ENCODE results near the gene ANO9. TPM values are rescaled to one million over a fixed set of nuclear protein-coding genes. Genes with fewer than 3 reads are reported as not detected.
"Not testable (repeated sequence)": the region's sequence is repeated elsewhere in the genome, so short reads cannot be mapped to it uniquely, and the experiment has no call there.

The ANO9 gene
- total RNA-seq, 8 experiments from 2014 or later = 0.11 to 4.3 (median 0.60) TPM; not detected in 1

- Histone ChIP-seq H3K4me1 (replicated peaks in 1 of 2) (peaks cover 4 to 11% of the 10 kb centered on the region in 2 donors), H3K4me3 (no peak overlapping the region), H3K27ac (no peak overlapping the region)
- in situ Hi-C loops (cut with MboI; ENCODE audit: low pct_unique_long_range_greater_than_20kb in 2 of 9, low sequenced_read_pairs in 9 of 9, unreplicated experiment in 9 of 9) = no loop called here
- peak in 6 of 8 experiments; percentile 7 to 43 (median 32) for ATAC-seq (replicated peaks in 6 of 8)
- 40 to 80% (median 70%) methylated on average over 1 to 5 of the region's 16 CpGs; no CpG with 5 or more reads in 6 of the 10 experiments for WGBS, 10 experiments
These were observed 35.4 kb upstream of the ANO9 start for GRCh38 chr11:477052-477715.

GRCh38 chr11:476416-476815, 34.6 kb upstream of the ANO9 start:
- WGBS, 10 experiments = 91 to 100% (median 97%) methylated on average over 1 to 13 of the region's 15 CpGs; no CpG with 5 or more reads in 5 of the 10 experiments
- H3K4me3 ChIP-seq = no peak overlapping the region
- H3K4me1 ChIP-seq (replicated peaks in 1 of 2) = peaks cover 4 to 11% of the 10 kb centered on the region in 2 donors
- ATAC-seq (replicated peaks in 6 of 8) = no peak
- in situ Hi-C loops (cut with MboI; ENCODE audit: low pct_unique_long_range_greater_than_20kb in 2 of 9, low sequenced_read_pairs in 9 of 9, unreplicated experiment in 9 of 9) = no loop called here
- no peak overlapping the region for H3K27ac ChIP-seq

DNA sequence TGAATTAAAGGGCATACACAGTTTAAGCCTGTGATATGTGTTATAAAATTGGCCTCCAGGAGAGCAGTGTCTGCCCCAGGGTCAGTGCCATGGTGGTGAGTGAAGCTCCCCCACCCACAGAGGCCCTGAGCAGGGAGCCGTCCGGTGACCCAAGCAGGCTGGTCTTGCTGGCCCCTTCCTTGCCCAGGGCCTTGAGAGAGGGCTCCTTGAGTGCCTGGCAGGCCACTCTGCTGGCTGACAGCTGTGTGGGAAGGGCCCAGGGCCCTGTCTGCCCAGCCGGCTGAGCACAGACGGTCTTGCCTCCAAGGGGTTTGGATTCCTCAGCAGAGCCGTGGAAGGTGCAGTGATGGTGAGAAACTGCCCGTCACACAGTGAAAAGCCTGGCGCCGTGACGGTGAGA, 34.1 kb upstream of the ANO9 start:
- ATAC-seq (replicated peaks in 6 of 8) = peak in 2 of 8 experiments; percentile 18 to 68
- 50 to 100% (median 86%) methylated on average over 2 to 6 of the region's 9 CpGs; no CpG with 5 or more reads in 5 of the 10 experiments for WGBS, 10 experiments
- in situ Hi-C loops (cut with MboI; ENCODE audit: low pct_unique_long_range_greater_than_20kb in 2 of 9, low sequenced_read_pairs in 9 of 9, unreplicated experiment in 9 of 9) = no loop called here
- Histone ChIP-seq H3K4me1 (replicated peaks in 1 of 2) (peaks cover 4 to 11% of the 10 kb centered on the region in 2 donors), H3K4me3 (no peak overlapping the region), H3K27ac (no peak overlapping the region)

DNA sequence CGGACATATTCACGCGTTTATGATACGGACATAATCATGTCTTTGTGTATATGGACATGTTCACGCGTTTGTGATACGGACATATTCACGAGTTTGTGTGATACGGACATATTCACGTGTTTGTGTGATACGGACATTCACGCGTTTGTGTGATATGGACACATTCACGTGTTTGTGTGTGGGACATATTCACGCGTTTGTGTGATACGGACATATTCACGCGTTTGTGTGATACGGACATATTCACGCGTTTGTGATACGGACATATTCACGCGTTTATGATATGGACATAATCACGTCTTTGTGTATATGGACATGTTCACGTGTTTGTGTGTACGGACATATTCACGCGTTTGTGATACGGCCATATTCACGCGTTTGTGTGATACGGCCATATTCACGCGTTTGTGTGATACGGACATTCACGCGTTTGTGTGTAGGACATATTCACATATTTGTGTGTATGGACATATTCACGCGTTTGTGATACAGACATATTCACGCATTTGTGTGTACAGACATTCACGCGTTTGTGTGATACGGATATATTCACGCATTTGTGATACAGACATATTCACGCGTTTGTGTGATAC, 33.2 kb upstream of the ANO9 start:
- ATAC-seq (replicated peaks in 6 of 8) = no peak
- 92 to 98% (median 96%) methylated on average over 8 to 48 of the region's 48 CpGs for WGBS, 10 experiments
- H3K27ac ChIP-seq = no peak overlapping the region
- no peak overlapping the region for H3K4me3 ChIP-seq
- in situ Hi-C loops (cut with MboI; ENCODE audit: low pct_unique_long_range_greater_than_20kb in 2 of 9, low sequenced_read_pairs in 9 of 9, unreplicated experiment in 9 of 9) = no loop called here
- peaks cover 4 to 11% of the 10 kb centered on the region in 2 donors for H3K4me1 ChIP-seq (replicated peaks in 1 of 2)

- peaks cover 4 to 17% of the 10 kb centered on the region in 2 donors for H3K4me1 ChIP-seq (replicated peaks in 1 of 2)
- peak in 4 of 8 experiments; percentile 12 to 84 (median 16) for ATAC-seq (replicated peaks in 6 of 8)
- in situ Hi-C loops (cut with MboI; ENCODE audit: low pct_unique_long_range_greater_than_20kb in 2 of 9, low sequenced_read_pairs in 9 of 9, unreplicated experiment in 9 of 9) = no loop called here
- no peak overlapping the region for H3K4me3 ChIP-seq
- H3K27ac ChIP-seq = no peak overlapping the region
- WGBS, 10 experiments = 64 to 100% (median 83%) methylated on average over 1 to 4 of the region's 22 CpGs; no CpG with 5 or more reads in 3 of the 10 experiments
These were observed 32.4 kb upstream of the ANO9 start for GRCh38 chr11:473962-474785.

GRCh38 chr11:473415-473814, 31.6 kb upstream of the ANO9 start:
- Histone ChIP-seq H3K4me1 (replicated peaks in 1 of 2) (peaks cover 4 to 19% of the 10 kb centered on the region in 2 donors), H3K4me3 (no peak overlapping the region), H3K27ac (no peak overlapping the region)
- WGBS, 10 experiments = 84 to 97% (median 94%) methylated on average over 3 to 8 of the region's 19 CpGs; no CpG with 5 or more reads in 6 of the 10 experiments
- in situ Hi-C loops (cut with MboI; ENCODE audit: low pct_unique_long_range_greater_than_20kb in 2 of 9, low sequenced_read_pairs in 9 of 9, unreplicated experiment in 9 of 9) = no loop called here
- no peak for ATAC-seq (replicated peaks in 6 of 8)

DNA sequence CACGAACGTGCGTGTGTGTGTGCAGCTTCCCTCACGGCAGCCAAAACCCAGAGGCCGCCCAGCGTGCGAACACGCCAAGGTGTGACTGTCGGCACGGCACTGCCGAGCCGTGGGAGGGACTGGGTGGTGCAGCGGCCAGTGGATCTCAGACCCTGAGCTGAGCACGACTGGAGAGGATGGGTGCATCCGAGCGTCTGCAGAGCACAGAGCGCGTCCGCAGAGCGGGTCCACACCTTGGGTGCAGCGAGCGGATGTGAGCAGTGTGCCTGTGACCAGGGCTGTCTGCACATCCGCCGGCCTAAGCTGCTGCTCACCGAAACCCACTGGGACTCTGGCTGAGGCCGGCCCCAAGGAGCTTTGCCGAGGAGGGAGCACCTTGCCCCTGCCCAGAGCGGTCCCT, 31.0 kb upstream of the ANO9 start:
- no peak overlapping the region for H3K4me3 ChIP-seq
- H3K27ac ChIP-seq = no peak overlapping the region
- in situ Hi-C loops (cut with MboI; ENCODE audit: low pct_unique_long_range_greater_than_20kb in 2 of 9, low sequenced_read_pairs in 9 of 9, unreplicated experiment in 9 of 9) = no loop called here
- 88 to 100% (median 97%) methylated on average over 3 to 9 of the region's 28 CpGs; no CpG with 5 or more reads in 6 of the 10 experiments for whole genome bisulfite sequencing, 10 experiments
- H3K4me1 ChIP-seq (replicated peaks in 1 of 2) = peaks cover 6 to 21% of the 10 kb centered on the region in 2 donors
- no peak for ATAC-seq (replicated peaks in 6 of 8)

DNA sequence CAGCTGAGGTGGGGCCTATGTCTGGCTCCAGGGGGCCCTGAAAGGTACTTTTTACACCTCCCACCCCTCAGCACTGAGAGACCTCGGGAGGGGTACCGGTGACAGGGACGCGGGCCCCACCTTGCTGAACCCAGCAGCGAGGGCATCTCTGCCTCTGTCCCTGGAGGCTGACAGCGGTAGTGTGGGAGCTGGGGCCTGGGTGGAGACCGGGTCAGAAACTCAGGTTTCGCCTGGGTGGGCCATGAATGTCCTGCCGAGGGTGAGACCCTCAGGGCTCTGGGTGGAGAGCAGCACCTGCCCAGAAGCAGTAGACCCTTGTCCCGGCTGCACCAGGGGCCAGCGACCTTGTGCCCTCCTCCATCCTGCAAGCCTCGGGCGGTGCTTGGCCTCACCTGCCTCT, 30.5 kb upstream of the ANO9 start:
- ATAC-seq (replicated peaks in 6 of 8) = no peak
- no peak overlapping the region for H3K27ac ChIP-seq

DNA sequence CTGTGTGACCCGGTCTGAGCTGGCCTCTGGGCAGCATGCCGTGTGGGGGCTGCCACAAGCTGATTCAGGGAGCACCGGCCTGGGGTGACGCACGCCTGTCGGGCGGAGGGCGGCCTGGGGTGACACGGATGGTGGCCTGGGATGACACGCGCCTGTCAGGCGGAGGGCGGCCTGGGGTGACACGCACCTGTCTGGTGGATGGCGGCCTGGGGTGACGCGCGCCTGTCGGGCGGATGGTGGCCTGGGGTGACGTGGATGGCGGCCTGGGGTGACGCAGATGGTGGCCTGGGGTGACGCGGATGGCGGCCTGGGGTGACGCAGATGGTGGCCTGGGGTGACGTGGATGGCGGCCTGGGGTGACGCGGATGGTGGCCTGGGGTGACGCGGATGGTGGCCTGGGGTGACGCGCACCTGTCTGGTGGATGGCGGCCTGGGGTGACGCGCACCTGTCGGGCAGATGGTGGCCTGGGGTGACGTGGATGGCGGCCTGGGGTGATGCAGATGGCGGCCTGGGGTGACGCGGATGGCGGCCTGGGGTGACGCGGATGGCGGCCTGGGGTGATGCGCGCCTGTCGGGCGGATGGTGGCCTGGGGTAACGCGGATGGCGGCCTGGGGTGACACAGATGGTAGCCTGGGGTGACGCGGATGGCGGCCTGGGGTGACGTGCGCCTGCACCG, 29.8 kb upstream of the ANO9 start:
- ATAC-seq (replicated peaks in 6 of 8) = no peak
- in situ Hi-C loops (cut with MboI; ENCODE audit: low pct_unique_long_range_greater_than_20kb in 2 of 9, low sequenced_read_pairs in 9 of 9, unreplicated experiment in 9 of 9) = no loop called here
- WGBS, 10 experiments = 60 to 100% (median 97%) methylated on average over 1 to 12 of the region's 61 CpGs; no CpG with 5 or more reads in 3 of the 10 experiments

More for the DNA sequence above, 30.5 kb upstream of the ANO9 start:
- in situ Hi-C loops (cut with MboI; ENCODE audit: low pct_unique_long_range_greater_than_20kb in 2 of 9, low sequenced_read_pairs in 9 of 9, unreplicated experiment in 9 of 9) = no loop called here
- H3K4me1 ChIP-seq (replicated peaks in 1 of 2) = peaks cover 6 to 21% of the 10 kb centered on the region in 2 donors
- no peak overlapping the region for H3K4me3 ChIP-seq
- WGBS, 10 experiments = 80 to 100% (median 87%) methylated on average over 2 to 6 of the region's 13 CpGs; no CpG with 5 or more reads in 7 of the 10 experiments

DNA sequence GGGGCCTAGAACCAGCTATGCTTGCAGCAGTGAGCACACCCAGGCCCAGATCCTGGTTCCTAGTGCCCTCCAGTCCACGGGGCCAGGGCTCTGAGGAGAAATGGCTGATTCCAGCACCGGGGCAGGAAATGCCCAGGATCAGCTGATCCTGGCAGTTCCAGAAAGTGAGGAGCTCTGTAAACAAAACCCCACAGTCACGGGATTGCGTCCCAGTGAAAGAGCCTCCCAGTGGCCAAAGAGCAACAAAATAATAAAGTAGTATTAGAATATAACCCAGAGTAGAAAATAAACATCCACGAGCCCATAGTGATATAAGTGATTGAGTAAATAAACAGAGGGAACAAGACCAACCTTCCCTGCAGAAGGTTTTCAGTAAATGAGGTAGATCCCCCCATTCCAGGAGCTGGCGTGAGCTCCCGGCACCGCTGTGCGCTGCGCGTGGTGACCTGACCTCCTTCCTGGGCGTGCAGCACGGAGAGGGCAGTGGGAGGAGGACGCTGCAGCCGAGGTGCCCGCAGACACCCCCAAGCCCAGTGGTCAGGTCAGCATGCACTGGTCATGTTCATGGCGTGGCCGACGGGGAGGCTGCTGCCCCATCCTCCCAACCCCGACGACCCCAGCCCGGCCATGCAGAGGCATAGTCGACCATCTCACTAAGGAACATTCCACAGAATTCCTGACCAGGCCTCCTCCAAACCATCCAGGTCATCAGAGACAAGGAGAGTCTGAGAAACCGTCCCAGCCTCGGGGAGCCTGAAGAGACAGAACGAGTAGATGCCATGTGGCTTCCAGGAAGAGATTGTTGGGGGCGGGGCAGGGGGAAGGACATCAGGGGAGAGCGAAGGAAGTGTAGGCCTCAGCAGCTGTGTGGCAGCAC, 28.1 kb upstream of the ANO9 start:
- ATAC-seq (replicated peaks in 6 of 8) = peak; percentile 34 to 96 (median 63)
- peaks cover 2 to 10% of the 10 kb centered on the region in 2 donors for H3K4me1 ChIP-seq (replicated peaks in 1 of 2)
- 0 to 100% (median 72%) methylated on average over 1 to 13 of the region's 28 CpGs; no CpG with 5 or more reads in 1 of the 10 experiments for WGBS, 10 experiments

More for the DNA sequence above, 29.8 kb upstream of the ANO9 start:
- Histone ChIP-seq H3K4me3 (no peak overlapping the region), H3K4me1 (replicated peaks in 1 of 2) (peaks cover 2 to 15% of the 10 kb centered on the region in 2 donors), H3K27ac (no peak overlapping the region)

GRCh38 chr11:469026-469683, 27.3 kb upstream of the ANO9 start:
- Histone ChIP-seq H3K4me1 (replicated peaks in 1 of 2) (peaks cover 2 to 10% of the 10 kb centered on the region in 2 donors), H3K27ac (peak overlapping the region in 1 of 2 donors; percentile 70)
- H3K4me3 ChIP-seq; in situ Hi-C loops (cut with MboI; ENCODE audit: low pct_unique_long_range_greater_than_20kb in 2 of 9, low sequenced_read_pairs in 9 of 9, unreplicated experiment in 9 of 9): not testable (repeated sequence)
- ATAC-seq (replicated peaks in 6 of 8) = peak in 6 of 8 experiments; percentile 11 to 42 (median 20)
- 40 to 83% methylated on average over 2 to 4 of the region's 19 CpGs; no CpG with 5 or more reads in 8 of the 10 experiments for WGBS, 10 experiments

More for the DNA sequence above, 28.1 kb upstream of the ANO9 start:
- H3K27ac ChIP-seq = peak overlapping the region in 1 of 2 donors; percentile 70
- in situ Hi-C loops (cut with MboI; ENCODE audit: low pct_unique_long_range_greater_than_20kb in 2 of 9, low sequenced_read_pairs in 9 of 9, unreplicated experiment in 9 of 9) = no loop called here
- no peak overlapping the region for H3K4me3 ChIP-seq

All from motor neuron (in vitro differentiated cells).